Endothelial cell of umbilical vein (primary cell): ENCODE results near the gene THNSL1. TPM values are rescaled to one million over a fixed set of nuclear protein-coding genes. Genes with fewer than 3 reads are reported as not detected.

Experiments used
- BruUV-seq: library from RNA; stranded (reverse); fragments of 400-500 nt; replicated peaks from 2 replicates; lab custom pipeline; 2021; lab: Mats Ljungman, UMichigan
- CTCF ChIA-PET: fragments of 300-600, 350-600 bp; sonication (Branson Sonifier 250); formaldehyde crosslinking; loops from one replicate; lab custom pipeline; 2021; ENCODE audit warnings: antibody characterized with exemption, inconsistent platforms; lab: Charles Lee
- POLR2A ChIA-PET: fragments of 300-600, 350-600 bp; sonication (Branson Sonifier 250); formaldehyde crosslinking; loops from one replicate; lab custom pipeline; 2021; ENCODE audit warnings: antibody characterized with exemption, inconsistent platforms; lab: Charles Lee
- DNase-seq: peaks from one replicate; pipeline ENCODE4 v3.0.0-alpha.2; 2011; ENCODE audit warnings: low read depth, low spot score
- FAIRE-seq: peaks from 2 replicates; lab custom pipeline; 2011; peaks lifted over from hg19 to GRCh38; lab: Jason Lieb, UNC
- H2AFZ ChIP-seq: 2 replicates; pipeline ENCODE4 v1.6.0; 2012; ENCODE audit warnings: low read depth, low read length, control low read depth, inconsistent platforms
- H3K27ac ChIP-seq: 2 replicates; pipeline ENCODE4 v1.5.1; 2011; ENCODE audit warnings: low read depth, mild to moderate bottlenecking, control low read depth, low read length, moderate library complexity; ENCODE audit not compliant: insufficient read depth
- H3K27me3 ChIP-seq, 2 experiments: 2 replicates each; pipeline versions ENCODE4 v1.6.0 to v1.6.1; 2011; ENCODE audit warnings: low read length in 2 of 2, mixed read lengths in 1 of 2; ENCODE audit not compliant: control insufficient read depth in 2 of 2, insufficient read depth in 2 of 2
- H3K36me3 ChIP-seq, 2 experiments: 2 replicates in 1 of 2; 3 replicates in 1 of 2; pipeline ENCODE4 v1.5.1; 2011; ENCODE audit warnings: low read length in 2 of 2, mild to moderate bottlenecking in 1 of 2, moderate library complexity in 1 of 2; ENCODE audit not compliant: control insufficient read depth in 2 of 2, insufficient read depth in 2 of 2; ENCODE audit errors: extremely low read depth in 1 of 2
- H3K4me1 ChIP-seq: 3 replicates; pipeline ENCODE4 v1.5.1; 2011; ENCODE audit warnings: mild to moderate bottlenecking, low read length; ENCODE audit not compliant: control insufficient read depth, insufficient read depth; ENCODE audit errors: extremely low read depth
- H3K4me2 ChIP-seq: 2 replicates; pipeline ENCODE4 v1.6.1; 2011; ENCODE audit warnings: low read length, control low read depth, mixed read lengths; ENCODE audit not compliant: insufficient read depth
- H3K4me3 ChIP-seq, 3 experiments: fragments of 200-600 bp in 1 of 3; sonication (generic), shearing (Covaris generic) in 1 of 3; replicated peaks in 1 of 3; 2 replicates each; pipeline ENCODE4 v1.5.1; 2011 to 2016; ENCODE audit warnings: control low read depth in 3 of 3, low read length in 3 of 3, mild to moderate bottlenecking in 2 of 3, inconsistent platforms in 1 of 3, low read depth in 1 of 3, moderate library complexity in 1 of 3; ENCODE audit not compliant: insufficient read depth in 1 of 3
- H3K79me2 ChIP-seq: 2 replicates; pipeline ENCODE4 v1.6.0; 2012; ENCODE audit warnings: low read length, inconsistent platforms; ENCODE audit not compliant: control insufficient read depth, insufficient read depth
- H3K9ac ChIP-seq: replicated peaks from 2 replicates; pipeline ENCODE3; 2011; ENCODE audit warnings: low read length, control low read depth; ENCODE audit not compliant: insufficient read depth; ENCODE audit errors: extremely low read depth
- H3K9me1 ChIP-seq: replicated peaks from 3 replicates; pipeline ENCODE4 v1.6.0; 2011; ENCODE audit warnings: mild to moderate bottlenecking, low read length; ENCODE audit not compliant: control insufficient read depth, insufficient read depth; ENCODE audit errors: extremely low read depth
- H3K9me3 ChIP-seq: replicated peaks from 2 replicates; pipeline ENCODE4 v1.5.1; 2012; ENCODE audit warnings: low read length, inconsistent platforms; ENCODE audit not compliant: control insufficient read depth, insufficient read depth
- H4K20me1 ChIP-seq: replicated peaks from 2 replicates; pipeline ENCODE3; 2011; ENCODE audit warnings: mild to moderate bottlenecking, low read length; ENCODE audit not compliant: control insufficient read depth, insufficient read depth; ENCODE audit errors: extremely low read depth
- EZH2 ChIP-seq: IDR thresholded peaks from 2 replicates; pipeline ENCODE4 v1.6.1; 2012; ENCODE audit warnings: borderline replicate concordance, low read depth, mild to moderate bottlenecking, moderate library complexity, low read length, inconsistent platforms; ENCODE audit not compliant: severe bottlenecking
- FOS ChIP-seq: IDR thresholded peaks from 2 replicates; pipeline ENCODE4 v1.6.1; 2011; ENCODE audit warnings: mild to moderate bottlenecking, low read length, moderate library complexity, borderline replicate concordance; ENCODE audit not compliant: insufficient read depth
- GATA2 ChIP-seq: IDR thresholded peaks from 2 replicates; pipeline ENCODE4 v1.7.0; 2011; ENCODE audit warnings: low read depth, mild to moderate bottlenecking, moderate library complexity, mixed read lengths, low read length; ENCODE audit not compliant: insufficient read length, insufficient read depth
- JUN ChIP-seq: IDR thresholded peaks from 2 replicates; pipeline ENCODE4 v1.6.1; 2011; ENCODE audit warnings: borderline replicate concordance, low read depth; ENCODE audit not compliant: insufficient read length, insufficient read depth
- MYC ChIP-seq: IDR thresholded peaks from one replicate; pipeline ENCODE4 v1.6.1; 2011; ENCODE audit warnings: mild to moderate bottlenecking, low read depth, low read length
- POLR2A ChIP-seq: IDR thresholded peaks from 2 replicates; pipeline ENCODE4 v1.6.1; 2012; ENCODE audit warnings: low read depth, mild to moderate bottlenecking, control low read depth, low read length
- POLR2AphosphoS5 ChIP-seq: IDR thresholded peaks from 2 replicates; pipeline ENCODE4 v1.6.1; 2012; ENCODE audit warnings: low read depth, mild to moderate bottlenecking, control low read depth, low read length, moderate library complexity; ENCODE audit not compliant: insufficient read depth
- dilution Hi-C: fragments of 300-500 bp; cut with MboI; formaldehyde crosslinking; loops from one replicate; pipeline ENCODE4 v1.15.0; 2019; ENCODE audit warnings: low sequenced_read_pairs; ENCODE audit not compliant: extremely low pct_ligation_motif_present
- intact Hi-C: fragments of 100-400 bp; cut with micrococcal nuclease; formaldehyde crosslinking; loops from one replicate; pipeline ENCODE4 v1.10.0; 2022
- polyA plus RNA-seq, 4 experiments: library from polyadenylated mRNA; depleted of rRNA in 3 of 4; stranded (reverse) in 3 of 4; unstranded in 1 of 4; fragments of >200 nt; gene quantifications; 2 replicates each; pipeline versions ENCODE4 v1.2.1 to v1.2.3, GENCODE V29; 2011 to 2012; ENCODE audit warnings: missing spikeins in 1 of 4
- total RNA-seq: library from RNA; stranded (reverse); gene quantifications from 2 replicates; pipeline ENCODE4 v1.2.3, GENCODE V29; 2021
- TF ChIP-seq, protein P1 (sequence below), 2 donors: IDR thresholded peaks; 1 replicate in 1 of 2; 2 replicates in 1 of 2; pipeline ENCODE4 v1.5.1; 2011; ENCODE audit warnings: low read length in 2 of 2, mild to moderate bottlenecking in 2 of 2, moderate library complexity in 2 of 2, control low read depth in 1 of 2, inconsistent platforms in 1 of 2, low read depth in 1 of 2; ENCODE audit not compliant: insufficient read depth in 1 of 2; ENCODE audit errors: extremely low read depth in 1 of 2
- TF ChIP-seq, protein P2 (sequence below): IDR thresholded peaks from 2 replicates; pipeline ENCODE4 v1.6.1; 2011; ENCODE audit not compliant: insufficient read depth, insufficient read length

THNSL1 gene
- total and polyA plus RNA-seq, 2 donors (not counting 3 experiments of a cell fraction or from before 2014, with no cell fraction given) = 0.52 to 2.1 TPM

GRCh38 chr10:24974976-24975375 is 41.4 kb upstream of the THNSL1 start:
- no peaks in the 10 kb centered on the region for H3K79me2 ChIP-seq
- H3K27me3 ChIP-seq = peaks cover 0 to 3% of the 10 kb centered on the region in 2 experiments
- no peak overlapping the region for H3K4me3 ChIP-seq
- dilution Hi-C loops = no loop called here
- H3K4me1 ChIP-seq = no peaks in the 10 kb centered on the region
- H3K36me3 ChIP-seq = no peaks in the 10 kb centered on the region
- TF ChIP-seq JUN (no peak), GATA2 (no peak), POLR2AphosphoS5 (no peak), POLR2A (no peak), MYC (no peak), EZH2 (no peak), FOS (no peak)
- TF ChIP-seq, protein P1, sequence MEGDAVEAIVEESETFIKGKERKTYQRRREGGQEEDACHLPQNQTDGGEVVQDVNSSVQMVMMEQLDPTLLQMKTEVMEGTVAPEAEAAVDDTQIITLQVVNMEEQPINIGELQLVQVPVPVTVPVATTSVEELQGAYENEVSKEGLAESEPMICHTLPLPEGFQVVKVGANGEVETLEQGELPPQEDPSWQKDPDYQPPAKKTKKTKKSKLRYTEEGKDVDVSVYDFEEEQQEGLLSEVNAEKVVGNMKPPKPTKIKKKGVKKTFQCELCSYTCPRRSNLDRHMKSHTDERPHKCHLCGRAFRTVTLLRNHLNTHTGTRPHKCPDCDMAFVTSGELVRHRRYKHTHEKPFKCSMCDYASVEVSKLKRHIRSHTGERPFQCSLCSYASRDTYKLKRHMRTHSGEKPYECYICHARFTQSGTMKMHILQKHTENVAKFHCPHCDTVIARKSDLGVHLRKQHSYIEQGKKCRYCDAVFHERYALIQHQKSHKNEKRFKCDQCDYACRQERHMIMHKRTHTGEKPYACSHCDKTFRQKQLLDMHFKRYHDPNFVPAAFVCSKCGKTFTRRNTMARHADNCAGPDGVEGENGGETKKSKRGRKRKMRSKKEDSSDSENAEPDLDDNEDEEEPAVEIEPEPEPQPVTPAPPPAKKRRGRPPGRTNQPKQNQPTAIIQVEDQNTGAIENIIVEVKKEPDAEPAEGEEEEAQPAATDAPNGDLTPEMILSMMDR (IDR thresholded peaks at IDR 0.05; ENCODE audit: extremely low read depth in 1 of 2, insufficient read depth in 1 of 2, low read depth in 1 of 2, low read length in 2 of 2) = no peak
- TF ChIP-seq, protein P2, sequence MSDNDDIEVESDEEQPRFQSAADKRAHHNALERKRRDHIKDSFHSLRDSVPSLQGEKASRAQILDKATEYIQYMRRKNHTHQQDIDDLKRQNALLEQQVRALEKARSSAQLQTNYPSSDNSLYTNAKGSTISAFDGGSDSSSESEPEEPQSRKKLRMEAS = no peak
- H3K27ac ChIP-seq = no peak overlapping the region
- no peak overlapping the region for H3K4me2 ChIP-seq
- intact Hi-C loops = no loop called here
- no peaks in the 10 kb centered on the region for H3K9me1 ChIP-seq
- ChIA-PET CTCF (no interaction called here), POLR2A (no interaction called here)
- H2AFZ ChIP-seq = no peak overlapping the region
- DNase-seq = no peak
- BruUV-seq = no TSS peak
- H4K20me1 ChIP-seq = no peaks in the 10 kb centered on the region
- FAIRE-seq = no peak
- H3K9ac ChIP-seq = no peak overlapping the region
- H3K9me3 ChIP-seq = no peaks in the 10 kb centered on the region
